PC-3 (cell line): ENCODE results near the gene ZNRF4. TPM values are rescaled to one million over a fixed set of nuclear protein-coding genes. Genes with fewer than 3 reads are reported as not detected.

ENCODE experiments used
- ATAC-seq: fragments of 200-7000 bp; cut with Tn5 transposase; 2 replicates; pipeline ENCODE4 v1.9.1; 2020; ENCODE audit warnings: mild to moderate bottlenecking, moderate library complexity
- BruUV-seq: library from RNA; stranded (reverse); fragments of 400-500 nt; replicated peaks from 2 replicates; lab custom pipeline; 2021; lab: Mats Ljungman, UMichigan
- CTCF ChIA-PET: fragments of 300-600 bp; sonication (Branson Sonifier 250); formaldehyde crosslinking; loops from one replicate; lab custom pipeline; 2022; ENCODE audit warnings: antibody characterized with exemption; lab: Charles Lee
- POLR2A ChIA-PET: fragments of 300-600 bp; sonication (Branson Sonifier 250); formaldehyde crosslinking; loops from one replicate; lab custom pipeline; 2022; ENCODE audit warnings: antibody characterized with exemption; ENCODE audit not compliant: unreplicated experiment; lab: Charles Lee
- DNase-seq: peaks from one replicate; pipeline ENCODE4 v3.0.0-alpha.2; 2015
- H2AFZ ChIP-seq: fragments of 300-600 bp; sonication (generic); 2 replicates; pipeline ENCODE4 v1.6.0; 2016; ENCODE audit warnings: antibody characterized with exemption, low read length
- H3F3A ChIP-seq: fragments of 300-600 bp; sonication (generic); one replicate; pipeline ENCODE4 v1.6.0; 2017; ENCODE audit warnings: antibody characterized with exemption, low read length, control low read depth, mild to moderate bottlenecking; ENCODE audit not compliant: unreplicated experiment
- H3K27ac ChIP-seq: fragments of 300-600 bp; sonication (generic); 2 replicates; pipeline ENCODE4 v1.5.1; 2016; ENCODE audit warnings: mild to moderate bottlenecking, low read length
- H3K27me3 ChIP-seq: fragments of 300-600 bp; sonication (generic); 2 replicates; pipeline ENCODE4 v1.6.1; 2016; ENCODE audit warnings: low read length, mixed read lengths
- H3K36me3 ChIP-seq: fragments of 300-600 bp; sonication (generic); 2 replicates; pipeline ENCODE4 v1.6.1; 2016; ENCODE audit warnings: low read depth, mixed run types, low read length, mixed read lengths
- H3K4me1 ChIP-seq: fragments of 300-600 bp; sonication (generic); 2 replicates; pipeline ENCODE4 v1.5.1; 2016; ENCODE audit warnings: low read length; ENCODE audit not compliant: insufficient read depth
- H3K4me2 ChIP-seq: fragments of 300-600 bp; sonication (generic); 2 replicates; pipeline ENCODE4 v1.6.0; 2016; ENCODE audit warnings: low read length
- H3K4me3 ChIP-seq: fragments of 300-600 bp; sonication (generic); 2 replicates; pipeline ENCODE4 v1.5.1; 2016; ENCODE audit warnings: mild to moderate bottlenecking, low read length, mixed read lengths
- H3K79me2 ChIP-seq: fragments of 300-600 bp; sonication (generic); 2 replicates; pipeline ENCODE4 v1.6.1; 2017; ENCODE audit warnings: low read length, mixed read lengths
- H3K9ac ChIP-seq: fragments of 300-600 bp; sonication (generic); 2 replicates; pipeline ENCODE4 v1.6.0; 2016; ENCODE audit warnings: mild to moderate bottlenecking, low read length
- H3K9me2 ChIP-seq: fragments of 300-600 bp; sonication (generic); replicated peaks from 2 replicates; pipeline ENCODE4 v1.6.1; 2016; ENCODE audit warnings: mixed run types, low read length, mixed read lengths
- H3K9me3 ChIP-seq: fragments of 300-600 bp; sonication (generic); 2 replicates; pipeline ENCODE4 v1.6.1; 2016; ENCODE audit warnings: low read length, mixed read lengths
- H4K20me1 ChIP-seq: fragments of 300-600 bp; sonication (generic); 2 replicates; pipeline ENCODE4 v1.6.1; 2016; ENCODE audit warnings: low read length, mixed read lengths
- CTCF ChIP-seq: fragments of 300-600 bp; sonication (generic); conservative IDR thresholded peaks from 2 replicates; pipeline ENCODE4 v1.5.1; 2017; ENCODE audit warnings: antibody characterized with exemption, low read depth, mild to moderate bottlenecking, low read length
- EZH2 ChIP-seq: fragments of 300-600 bp; sonication (generic); IDR thresholded peaks from one replicate; pipeline ENCODE4 v1.6.1; 2017; ENCODE audit warnings: antibody characterized with exemption, mild to moderate bottlenecking, low read length; ENCODE audit not compliant: unreplicated experiment
- EZH2phosphoT487 ChIP-seq: fragments of 300-600 bp; sonication (generic); IDR thresholded peaks from 2 replicates; pipeline ENCODE4 v1.6.1; 2018; ENCODE audit warnings: mild to moderate bottlenecking, antibody characterized with exemption, low read length, borderline replicate concordance
- intact Hi-C: fragments of 100-400 bp; cut with micrococcal nuclease; formaldehyde crosslinking; loops from 2 replicates; pipeline ENCODE4 v1.9.0; 2023
- total RNA-seq: library from RNA; depleted of rRNA; stranded (reverse); fragments of >200 nt; gene quantifications from 2 replicates; pipeline ENCODE4 v1.2.3, GENCODE V29; 2014

The ZNRF4 gene
- total RNA-seq, 1 experiment from 2014 or later, result not detected

DNA sequence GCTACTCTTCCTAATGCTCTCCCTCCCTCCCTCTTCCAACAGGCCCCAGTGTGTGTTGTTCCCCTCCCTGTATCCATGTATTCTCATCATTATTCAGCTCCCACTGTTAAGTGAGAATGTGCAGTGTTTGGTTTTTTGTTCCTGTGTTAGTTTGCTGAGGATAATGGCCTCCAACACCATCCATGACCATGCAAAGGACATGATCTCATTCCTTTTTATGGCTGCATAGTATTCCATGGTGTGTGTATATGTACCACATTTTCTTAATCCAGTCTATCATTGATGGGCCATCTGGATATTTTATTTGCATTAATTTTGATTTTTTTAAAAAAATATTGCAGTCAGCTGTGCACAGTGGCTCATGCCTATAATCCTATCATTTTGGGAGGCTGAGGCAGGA, 15.8 kb upstream of the ZNRF4 start:
- Histone ChIP-seq H4K20me1 (no peaks in the 10 kb centered on the region), H3K36me3 (no peaks in the 10 kb centered on the region), H3K79me2 (no peaks in the 10 kb centered on the region), H3K9ac (no peak overlapping the region), H3K9me3 (no peaks in the 10 kb centered on the region), H3K27me3 (0 out of 2 replicates have a peak, but pooled peaks cover 5% of the 10 kb centered on the region), H3K4me1 (peaks cover 6% of the 10 kb centered on the region), H3K9me2 (no peaks in the 10 kb centered on the region), H3K27ac (no peak overlapping the region), H3K4me3 (no peak overlapping the region), H3K4me2 (no peak overlapping the region), H3F3A (no peaks in the 10 kb centered on the region), H2AFZ (no peak overlapping the region)
- no TSS peak for BruUV-seq
- ATAC-seq (no peak), DNase-seq (no peak)
- intact Hi-C loops, result no loop called here
- ChIA-PET CTCF (no interaction called here), POLR2A (no interaction called here)
- TF ChIP-seq EZH2phosphoT487 (no peak), EZH2 (no peak), CTCF (no peak)

GRCh38 chr19:5440299-5440698, 14.9 kb upstream of the ZNRF4 start:
- H3K27me3 ChIP-seq, result 0 out of 2 replicates have a peak, but pooled peaks cover 5% of the 10 kb centered on the region
- H3K4me3 ChIP-seq, result no peak overlapping the region
- H3K4me1 ChIP-seq, result peaks cover 3% of the 10 kb centered on the region
- H3K9me3 ChIP-seq, result no peaks in the 10 kb centered on the region
- no peak overlapping the region for H3K4me2 ChIP-seq
- no TSS peak for BruUV-seq
- intact Hi-C loops, result no loop called here
- TF ChIP-seq EZH2 (no peak), EZH2phosphoT487 (no peak), CTCF (no peak)
- ChIA-PET CTCF (no interaction called here), POLR2A (interaction anchor here (0.6 to 0.7 kb wide), 2 partner anchors 27 to 177 kb away, joined by 4 to 6 read pairs; no protein-coding TSS in a partner anchor)
- no peaks in the 10 kb centered on the region for H4K20me1 ChIP-seq
- no peak overlapping the region for H3K27ac ChIP-seq
- no peak overlapping the region for H3K9ac ChIP-seq
- no peaks in the 10 kb centered on the region for H3K9me2 ChIP-seq
- H3K36me3 ChIP-seq, result no peaks in the 10 kb centered on the region
- H2AFZ ChIP-seq, result no peak overlapping the region
- DNase-seq, result no peak
- no peaks in the 10 kb centered on the region for H3F3A ChIP-seq
- ATAC-seq, result no peak
- H3K79me2 ChIP-seq, result no peaks in the 10 kb centered on the region

DNA sequence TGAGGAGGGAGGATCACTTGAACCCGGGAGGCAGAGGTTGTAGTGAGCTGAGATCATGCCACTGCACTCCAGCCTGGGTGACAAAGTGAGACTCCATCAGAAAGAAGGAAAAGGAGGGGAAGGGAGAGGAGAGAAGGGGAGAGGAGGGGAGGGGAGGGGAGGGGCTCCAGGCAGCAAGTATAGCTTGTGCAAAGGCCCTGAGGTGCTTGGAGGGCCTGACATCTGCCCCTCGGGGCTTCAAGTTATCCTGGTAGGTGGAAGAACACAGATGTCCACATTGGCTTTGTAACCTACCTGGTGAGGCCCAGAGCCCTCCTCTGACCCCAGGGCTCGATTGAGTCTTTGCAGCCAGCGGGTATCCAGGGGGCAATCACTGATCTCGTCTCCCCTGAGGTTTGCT, 11.5 kb upstream of the ZNRF4 start:
- no peaks in the 10 kb centered on the region for H4K20me1 ChIP-seq
- no peaks in the 10 kb centered on the region for H3K4me1 ChIP-seq
- H3K27me3 ChIP-seq, result peaks cover 22% of the 10 kb centered on the region
- DNase-seq, result no peak
- no peaks in the 10 kb centered on the region for H3F3A ChIP-seq
- no TSS peak for BruUV-seq
- H3K36me3 ChIP-seq, result no peaks in the 10 kb centered on the region
- no peaks in the 10 kb centered on the region for H3K79me2 ChIP-seq
- no peak overlapping the region for H3K27ac ChIP-seq
- POLR2A ChIA-PET, result no interaction called here
- CTCF ChIA-PET, result no interaction called here
- H2AFZ ChIP-seq, result no peak overlapping the region
- intact Hi-C loops, result no loop called here
- no peak overlapping the region for H3K4me2 ChIP-seq
- TF ChIP-seq EZH2, result no peak
- no peak overlapping the region for H3K9ac ChIP-seq
- H3K4me3 ChIP-seq, result no peak overlapping the region
- H3K9me2 ChIP-seq, result no peaks in the 10 kb centered on the region
- no peaks in the 10 kb centered on the region for H3K9me3 ChIP-seq
- ATAC-seq, result no peak
